GM19023 (cell line): ENCODE results near the gene PAX5.

Experiments
- ATAC-seq: cut with Tn5 transposase; IDR thresholded peaks from one replicate; pipeline ENCODE4 v1.9.1; 2021; ENCODE audit warnings: mild to moderate bottlenecking, moderate library complexity; ENCODE audit not compliant: unreplicated experiment

The PAX5 gene

DNA sequence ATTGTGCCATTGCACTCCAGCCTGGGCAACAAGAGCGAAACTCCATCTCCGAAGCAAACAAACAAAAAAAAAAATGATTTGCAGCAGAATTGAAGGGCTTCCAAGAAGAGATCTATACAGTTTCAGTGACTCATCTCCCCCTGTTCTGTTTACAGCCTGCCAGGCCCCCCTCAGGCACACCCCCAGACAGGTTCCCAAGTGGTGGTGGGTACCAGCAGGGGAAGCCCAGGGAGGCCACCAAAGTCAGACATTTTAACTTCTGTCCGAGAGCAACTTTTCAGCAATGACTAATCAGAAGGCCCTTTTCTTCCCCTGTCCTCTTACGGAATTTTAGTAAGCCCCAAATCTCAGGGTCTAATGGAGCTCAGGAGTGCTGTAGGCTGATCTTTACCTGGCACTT lies 98.7 kb downstream of the PAX5 start:
- peak; percentile 48 for ATAC-seq

GRCh38 chr9:36934478-36935065 lies 99.5 kb downstream of the PAX5 start:
- no peak for ATAC-seq

- ATAC-seq, result no peak
These were observed 100.3 kb downstream of the PAX5 start for GRCh38 chr9:36933676-36934215.

- ATAC-seq, result no peak
These were observed 101.9 kb downstream of the PAX5 start for GRCh38 chr9:36932198-36932597.

DNA sequence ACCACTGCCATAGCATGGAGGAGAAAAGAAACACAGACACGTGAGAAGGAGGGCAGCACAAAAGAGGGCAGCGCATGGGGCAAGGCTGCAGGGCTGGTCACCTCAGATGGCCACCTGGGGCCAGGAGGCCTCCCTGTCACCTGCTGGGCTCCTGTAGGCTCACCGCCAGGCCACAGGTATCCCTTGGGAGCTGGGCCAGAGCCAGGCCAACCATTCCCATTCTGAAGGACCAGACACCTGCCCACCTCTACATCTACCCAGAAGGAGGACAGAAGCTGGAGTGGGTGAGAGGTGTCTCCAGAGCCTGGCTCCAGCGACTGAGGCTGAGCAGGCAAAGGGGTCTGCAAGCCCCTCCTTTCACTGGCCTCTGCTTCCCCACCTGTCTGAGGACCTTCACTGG lies 103.1 kb downstream of the PAX5 start:
- no peak for ATAC-seq

DNA sequence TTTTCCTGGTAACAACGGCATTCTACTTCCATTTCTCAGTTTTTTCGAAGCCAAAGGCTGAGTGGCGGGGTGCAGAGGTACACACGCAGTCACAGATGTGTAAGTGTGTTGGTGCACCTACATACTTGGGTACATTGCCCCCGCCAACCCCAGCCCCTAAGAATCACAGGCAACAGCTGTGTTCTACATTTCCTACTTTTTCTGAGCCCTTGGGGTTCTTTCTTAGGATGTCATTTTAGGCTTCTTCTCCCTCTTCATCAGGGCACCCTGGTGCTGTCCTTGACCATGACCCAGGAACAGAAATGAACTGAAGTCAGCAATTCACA lies 104.8 kb downstream of the PAX5 start:
- ATAC-seq, result no peak

DNA sequence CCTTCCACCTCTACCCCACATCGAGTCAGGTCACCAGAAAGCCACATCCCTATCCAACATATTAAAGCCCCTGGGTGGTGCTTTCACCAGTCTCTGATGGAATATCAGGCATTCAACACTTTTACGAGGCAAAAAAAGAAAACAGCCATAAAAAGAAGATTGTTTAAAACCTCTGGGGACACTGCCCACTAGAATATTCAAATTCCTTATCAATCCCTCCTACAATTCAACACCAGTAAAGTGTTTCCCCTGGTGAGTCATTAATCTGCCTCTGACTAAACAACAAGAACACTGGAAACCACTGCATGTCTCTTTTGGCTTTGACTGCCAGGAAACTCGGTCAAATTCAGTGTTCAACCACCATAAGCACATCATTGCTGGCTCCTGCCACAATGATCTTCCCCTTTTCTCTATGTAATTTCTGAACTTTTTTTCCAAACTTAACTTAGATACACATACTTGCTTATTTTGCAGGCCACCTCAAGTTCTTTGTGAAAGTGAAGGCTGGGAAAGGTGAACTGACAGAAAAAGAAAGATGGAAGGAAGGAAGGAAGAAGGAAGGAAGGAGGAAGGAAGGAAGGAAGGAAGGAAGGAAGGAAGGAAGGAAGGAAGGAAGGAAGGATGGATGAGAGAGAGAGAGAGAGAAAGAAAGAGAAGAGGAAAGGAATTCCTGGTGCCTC lies 105.3 kb downstream of the PAX5 start:
- no peak for ATAC-seq

- no peak for ATAC-seq
These were observed 105.9 kb downstream of the PAX5 start for GRCh38 chr9:36928210-36928609.

DNA sequence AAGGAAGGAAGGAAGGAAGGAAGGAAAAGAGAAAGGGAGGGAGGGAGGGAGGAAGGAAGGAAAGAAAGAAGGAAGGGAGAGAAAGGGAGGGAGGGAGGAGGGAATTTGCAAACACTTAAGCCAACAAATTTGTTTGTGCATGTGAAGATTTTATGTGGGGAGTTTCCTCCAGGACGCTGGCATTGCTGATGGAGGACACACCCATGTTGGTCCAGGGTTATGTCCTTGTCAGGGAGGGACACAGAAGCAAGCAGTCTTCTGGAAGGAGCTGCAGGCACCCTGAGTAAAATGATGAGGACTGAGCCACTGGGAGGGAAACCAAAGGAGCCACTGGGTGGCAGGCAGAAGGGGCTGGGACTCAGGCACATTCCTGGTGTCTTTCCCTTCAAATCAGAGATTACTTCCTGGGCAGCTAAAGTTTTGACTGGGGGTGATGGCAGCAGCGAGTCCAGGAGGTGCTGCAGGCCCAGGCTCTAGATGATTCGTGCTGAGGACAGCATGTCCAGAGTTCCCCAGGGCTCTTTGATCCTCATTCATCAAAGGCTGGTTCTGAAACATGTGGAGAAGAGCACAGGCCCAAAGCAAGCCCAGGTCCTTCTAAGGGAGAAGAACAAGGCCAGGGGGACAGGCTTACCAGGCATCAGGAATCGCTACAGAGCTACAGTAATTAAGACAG lies 109.2 kb downstream of the PAX5 start:
- no peak for ATAC-seq

- peak; percentile 55 for ATAC-seq
These were observed 110.0 kb downstream of the PAX5 start for GRCh38 chr9:36924071-36924470.

- no peak for ATAC-seq
These were observed 110.9 kb downstream of the PAX5 start for GRCh38 chr9:36923025-36923625.

GRCh38 chr9:36922548-36922947 lies 111.5 kb downstream of the PAX5 start:
- no peak for ATAC-seq

DNA sequence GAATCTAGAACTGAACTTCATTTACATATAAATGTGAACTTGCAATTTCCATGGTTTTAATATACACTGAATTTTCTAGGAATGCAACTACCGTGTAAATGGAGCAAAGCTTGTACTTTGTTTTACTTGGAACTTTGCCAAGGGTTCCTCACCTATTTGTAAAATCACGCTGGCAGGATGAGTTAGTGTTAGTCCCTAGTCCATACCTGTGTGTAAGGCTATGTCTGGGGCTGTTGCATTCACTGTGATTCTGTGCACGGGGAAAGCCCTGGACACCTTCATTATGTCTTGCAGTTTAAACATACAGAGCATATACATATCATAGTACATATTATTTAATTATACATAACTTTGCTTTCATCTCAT lies 119.9 kb downstream of the PAX5 start:
- ATAC-seq, result no peak

DNA sequence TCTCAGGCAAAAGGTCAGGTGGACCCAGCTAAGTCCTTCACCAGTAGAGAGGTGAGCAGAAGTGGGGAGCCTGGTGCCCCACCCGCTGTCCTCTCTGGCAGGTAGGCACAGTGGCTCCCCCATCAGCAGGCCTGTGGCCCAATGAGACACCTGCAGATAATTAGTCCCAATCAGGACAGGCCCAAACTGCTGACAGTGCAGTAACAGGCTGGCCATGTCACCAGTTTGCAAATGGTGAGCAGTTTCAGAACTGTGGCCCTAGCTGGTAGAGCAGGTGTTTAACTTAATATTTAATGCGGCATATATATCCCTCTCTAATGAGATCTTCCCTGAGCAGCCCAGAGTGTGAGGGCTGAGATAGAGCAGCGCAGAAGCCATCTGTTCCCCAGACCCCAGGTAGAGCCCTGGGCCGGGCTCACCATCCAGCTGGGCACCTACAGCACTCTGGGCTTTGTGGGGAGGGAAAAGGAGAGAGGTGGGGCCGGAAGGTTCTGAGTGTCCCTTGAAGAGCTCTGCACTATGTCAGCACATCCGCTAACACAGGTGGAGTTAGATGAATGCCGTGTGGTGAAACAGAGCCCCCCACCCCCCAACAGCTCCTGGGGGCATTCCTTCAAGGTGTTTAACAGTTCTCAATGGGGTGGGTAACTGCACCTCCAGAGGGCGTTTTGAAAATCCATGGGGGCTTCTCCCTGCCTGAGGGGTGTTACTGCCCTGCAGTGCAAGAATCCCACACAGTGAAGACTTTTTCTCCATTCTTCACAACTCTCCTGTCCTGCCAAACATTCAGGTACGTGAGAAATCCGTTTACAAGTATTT lies 120.5 kb downstream of the PAX5 start:
- no peak for ATAC-seq

GRCh38 chr9:36912620-36913019 lies 121.4 kb downstream of the PAX5 start:
- ATAC-seq, result no peak

DNA sequence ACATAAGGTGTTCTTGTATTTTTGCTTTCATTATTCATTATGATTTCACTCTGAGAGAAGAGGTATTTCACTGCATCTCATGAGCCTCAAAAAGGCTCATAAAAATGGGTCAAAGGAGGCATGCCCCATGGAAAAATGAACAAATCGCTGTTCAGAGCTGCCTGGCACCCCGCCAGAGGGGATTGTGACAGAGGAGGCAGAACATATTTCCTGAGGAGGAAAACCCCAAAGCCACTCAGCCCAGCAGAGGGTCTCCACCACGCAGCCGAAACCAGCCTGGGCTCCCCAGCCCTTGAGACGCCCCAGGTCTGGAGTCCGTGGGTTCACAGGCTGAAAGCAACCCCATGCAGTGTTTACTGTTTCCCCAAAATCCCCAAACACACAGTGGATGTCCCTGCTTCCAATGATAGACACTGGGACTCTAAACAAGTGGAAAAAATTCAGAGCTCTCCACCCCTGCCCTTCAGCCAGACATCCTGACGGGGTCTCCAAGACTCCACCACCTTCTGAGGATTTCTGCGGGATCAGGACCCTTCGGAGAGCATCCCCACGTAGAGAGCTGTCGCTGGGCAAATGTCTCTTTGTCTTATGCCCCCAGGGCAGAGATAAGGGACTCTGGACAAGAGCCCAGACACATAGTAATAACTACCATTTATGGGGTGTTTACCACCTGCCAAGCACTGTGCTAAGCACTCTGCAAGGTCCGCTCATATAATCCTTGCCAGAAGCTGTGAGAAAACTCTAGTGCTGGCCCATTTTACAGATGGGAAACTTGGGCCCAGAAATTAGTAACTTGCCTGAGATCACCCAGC lies 122.3 kb downstream of the PAX5 start:
- ATAC-seq, result no peak

GRCh38 chr9:36911037-36911436 lies 123.0 kb downstream of the PAX5 start:
- ATAC-seq, result no peak

GRCh38 chr9:36906492-36906891 lies 127.6 kb downstream of the PAX5 start:
- no peak for ATAC-seq

GRCh38 chr9:36905101-36906066 lies 128.7 kb downstream of the PAX5 start:
- no peak for ATAC-seq
